ENCODE measurements around the gene HDAC2. TPM values are rescaled to one million over a fixed set of nuclear protein-coding genes. Genes with fewer than 3 reads are reported as not detected.

The HDAC2 gene
- total and polyA plus RNA-seq, 2 experiments from 2014 or later = 343 to 355 TPM

- TF ChIP-seq CTCF (conservative IDR thresholded peaks at IDR 0.05; ENCODE audit: low read depth in 2 of 2) = peak in 1 of 2 experiments; percentile 30; a peak in 1 of 4 replicates
Measured at GRCh38 chr6:113970805-113971676, at the start of gene HDAC2 (continued).

- Histone ChIP-seq H3F3A (replicated peaks; ENCODE audit: low read depth) (no peaks in the 10 kb centered on the region), H3K4me1 (ENCODE audit: insufficient read depth) (no peaks in the 10 kb centered on the region), H3K4me3 (no peak overlapping the region), H3K36me3 (ENCODE audit: insufficient read depth) (no peaks in the 10 kb centered on the region), H4K20me1 (replicated peaks; ENCODE audit: insufficient read depth) (no peaks in the 10 kb centered on the region), H3K9me2 (ENCODE audit: insufficient read depth) (no peaks in the 10 kb centered on the region), H3K4me2 (no peak overlapping the region), H3K79me2 (replicated peaks; ENCODE audit: insufficient read depth) (no peaks in the 10 kb centered on the region), H3K27ac (ENCODE audit: low read depth) (no peak overlapping the region), H3K27me3 (ENCODE audit: insufficient read depth) (no peaks in the 10 kb centered on the region), H2AFZ (no peak overlapping the region)
- peaks cover 22% of the 10 kb centered on the region for H3K9me3 Mint-ChIP-seq
- no peak overlapping the region for H3K4me3 Mint-ChIP-seq
- H3K27ac Mint-ChIP-seq = no peak overlapping the region
- ATAC-seq (no peak), DNase-seq (ENCODE audit: low spot score) (no peak)
- peaks cover 4% of the 10 kb centered on the region for H3K27me3 Mint-ChIP-seq (ENCODE audit: insufficient read depth, low read depth, poor library complexity)
- no peaks in the 10 kb centered on the region; the same call in 2 of the 3 replicates for H3K4me1 Mint-ChIP-seq
- H3K36me3 Mint-ChIP-seq (ENCODE audit: low read depth) = peaks cover 22% of the 10 kb centered on the region
- TF ChIP-seq CTCF (conservative IDR thresholded peaks at IDR 0.05; ENCODE audit: low read depth in 2 of 2) (no peak), JUNB (IDR thresholded peaks at IDR 0.05; ENCODE audit: unreplicated experiment) (no peak), ZNF462 (CRISPR knock-in tag; IDR thresholded peaks at IDR 0.05) (no peak), ETS1 (IDR thresholded peaks at IDR 0.05) (no peak), ZNF114 (CRISPR knock-in tag; IDR thresholded peaks at IDR 0.05) (no peak), STAT1 (IDR thresholded peaks at IDR 0.05; ENCODE audit: unreplicated experiment) (no peak), CREB1 (CRISPR knock-in tag; IDR thresholded peaks at IDR 0.05; ENCODE audit: low read depth) (no peak), NANOG (IDR thresholded peaks at IDR 0.05; ENCODE audit: borderline replicate concordance) (no peak)
Measured at GRCh38 chr6:114020196-114020595, 49.2 kb upstream of the HDAC2 start.
